Bronchial epithelial cell (primary cell): ENCODE results near the gene DSCAML1. TPM values are rescaled to one million over a fixed set of nuclear protein-coding genes. Genes with fewer than 3 reads are reported as not detected.

ENCODE experiments used
- DNase-seq: peaks from one replicate; pipeline ENCODE4 v3.0.0-alpha.2; 2010; ENCODE audit warnings: low read depth
- FAIRE-seq: peaks from 2 replicates; lab custom pipeline; 2011; peaks lifted over from hg19 to GRCh38; lab: Jason Lieb, UNC
- H3K27me3 ChIP-seq: 2 replicates; pipeline ENCODE4 v1.5.1; 2011; ENCODE audit warnings: low read length; ENCODE audit not compliant: control insufficient read depth, insufficient read depth
- H3K36me3 ChIP-seq: 2 replicates; pipeline ENCODE4 v1.5.1; 2011; ENCODE audit warnings: low read length; ENCODE audit not compliant: control insufficient read depth, insufficient read depth
- H3K4me3 ChIP-seq: 2 replicates; pipeline ENCODE4 v1.5.1; 2011; ENCODE audit warnings: mild to moderate bottlenecking, low read depth, low read length, control low read depth
- CTCF ChIP-seq: IDR thresholded peaks from 2 replicates; pipeline ENCODE4 v1.5.1; 2011; ENCODE audit warnings: mild to moderate bottlenecking, moderate library complexity, low read length, control low read depth, inconsistent platforms; ENCODE audit not compliant: insufficient read depth, severe bottlenecking
- total RNA-seq: library from RNA; depleted of rRNA; stranded (reverse); fragments of >200 nt; gene quantifications from 2 replicates; pipeline ENCODE4 v1.2.1, GENCODE V29; 2014

DSCAML1 gene
- total RNA-seq, 1 donor from 2014 or later = under 0.01 TPM

GRCh38 chr11:117426297-117426685 is 370.7 kb downstream of the DSCAML1 start:
- peak; percentile 97 for TF ChIP-seq CTCF
- peak; percentile 32 for FAIRE-seq
- peaks cover 2% of the 10 kb centered on the region for H3K27me3 ChIP-seq
- H3K4me3 ChIP-seq = no peak overlapping the region
- no peaks in the 10 kb centered on the region for H3K36me3 ChIP-seq
- peak; percentile 20 for DNase-seq

GRCh38 chr11:117425679-117426296 is 371.2 kb downstream of the DSCAML1 start:
- H3K36me3 ChIP-seq = no peaks in the 10 kb centered on the region
- H3K27me3 ChIP-seq = peaks cover 2% of the 10 kb centered on the region
- no peak for TF ChIP-seq CTCF
- DNase-seq = no peak
- no peak overlapping the region for H3K4me3 ChIP-seq
- FAIRE-seq = peak; percentile 32

GRCh38 chr11:117424781-117425180 is 372.2 kb downstream of the DSCAML1 start:
- no peak for TF ChIP-seq CTCF
- FAIRE-seq (no peak), DNase-seq (no peak)
- no peaks in the 10 kb centered on the region for H3K36me3 ChIP-seq
- H3K27me3 ChIP-seq = peaks cover 2% of the 10 kb centered on the region
- H3K4me3 ChIP-seq = no peak overlapping the region

GRCh38 chr11:117423046-117423575 is 373.9 kb downstream of the DSCAML1 start:
- FAIRE-seq = no peak
- no peak overlapping the region for H3K4me3 ChIP-seq
- no peaks in the 10 kb centered on the region for H3K36me3 ChIP-seq
- H3K27me3 ChIP-seq = peaks cover 2% of the 10 kb centered on the region
- TF ChIP-seq CTCF = no peak
- no peak for DNase-seq

- no peak overlapping the region for H3K4me3 ChIP-seq
- DNase-seq = no peak
- TF ChIP-seq CTCF = no peak
- H3K27me3 ChIP-seq = peaks cover 3% of the 10 kb centered on the region
- no peak for FAIRE-seq
- no peaks in the 10 kb centered on the region for H3K36me3 ChIP-seq
Measured at GRCh38 chr11:117421476-117421875, 375.5 kb downstream of the DSCAML1 start.

- FAIRE-seq = no peak
- TF ChIP-seq CTCF = no peak
- Histone ChIP-seq H3K27me3 (peaks cover 4% of the 10 kb centered on the region), H3K4me3 (no peak overlapping the region), H3K36me3 (no peaks in the 10 kb centered on the region)
- DNase-seq = no peak
Measured at GRCh38 chr11:117421041-117421440, 376.0 kb downstream of the DSCAML1 start.
